GM21515 (cell line): ENCODE results near the gene MKX.

Experiments
- ATAC-seq: cut with Tn5 transposase; IDR thresholded peaks from one replicate; pipeline ENCODE4 v1.9.1; 2021; ENCODE audit not compliant: unreplicated experiment

Gene MKX

DNA sequence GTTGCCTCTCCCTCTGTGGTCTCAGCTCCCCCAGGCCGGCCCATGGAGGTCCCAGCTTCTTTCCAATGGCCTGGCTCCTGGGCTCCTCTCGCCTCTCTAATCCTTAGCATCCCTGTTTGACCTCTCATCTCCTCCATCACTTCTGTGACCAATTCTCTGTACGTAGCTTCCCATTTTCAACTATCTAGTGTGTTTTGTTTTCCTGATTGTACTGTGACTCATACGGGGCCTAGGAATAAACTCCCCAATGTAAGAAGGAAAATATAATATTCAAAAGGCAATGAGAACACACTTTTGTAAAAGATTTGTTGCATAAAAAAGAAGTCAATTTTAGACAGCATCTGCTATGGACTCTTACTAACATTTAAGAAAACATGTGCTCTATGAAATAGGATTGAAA, 90.3 kb downstream of the MKX start:
- ATAC-seq: no peak

- ATAC-seq: no peak
Observed at GRCh38 chr10:27654284-27654683, 91.3 kb downstream of the MKX start.

- no peak for ATAC-seq
Observed at GRCh38 chr10:27646604-27647175, 98.9 kb downstream of the MKX start.

GRCh38 chr10:27646194-27646593, 99.4 kb downstream of the MKX start:
- ATAC-seq: no peak

DNA sequence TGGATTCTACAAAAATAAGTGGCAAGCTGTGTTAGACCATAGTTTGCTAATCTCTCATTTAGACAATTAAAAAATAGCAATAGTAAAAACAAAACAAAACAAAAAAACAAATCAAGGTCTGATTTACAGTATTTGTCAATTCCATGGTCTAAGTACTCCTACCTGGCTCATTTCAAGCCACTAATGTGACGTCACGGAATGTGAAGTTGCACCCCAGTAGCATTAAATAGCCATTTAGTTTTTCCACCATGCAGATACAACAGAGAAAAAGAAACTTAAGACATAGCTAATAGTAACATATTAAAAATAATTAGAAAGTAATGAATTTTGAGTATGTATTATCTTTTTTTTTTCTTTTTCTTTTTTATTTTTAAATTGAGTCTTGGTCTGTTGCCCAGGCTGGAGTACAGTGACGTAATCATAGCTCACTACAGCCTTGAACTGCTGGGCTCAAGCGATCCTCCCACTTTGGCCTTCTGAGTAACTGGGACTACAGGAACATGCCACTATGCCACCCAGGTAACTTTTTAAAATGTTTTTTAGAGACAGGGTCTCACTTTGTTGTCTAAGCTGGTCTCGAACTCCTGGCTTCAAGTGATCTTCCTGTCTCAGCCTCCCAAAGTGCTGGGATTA, 101.2 kb downstream of the MKX start:
- ATAC-seq: no peak

- no peak for ATAC-seq
Observed at GRCh38 chr10:27643301-27643700, 102.3 kb downstream of the MKX start.

- no peak for ATAC-seq
Observed at GRCh38 chr10:27642023-27642589, 103.5 kb downstream of the MKX start.

- ATAC-seq: no peak
Observed at GRCh38 chr10:27638071-27638750, 107.4 kb downstream of the MKX start.

DNA sequence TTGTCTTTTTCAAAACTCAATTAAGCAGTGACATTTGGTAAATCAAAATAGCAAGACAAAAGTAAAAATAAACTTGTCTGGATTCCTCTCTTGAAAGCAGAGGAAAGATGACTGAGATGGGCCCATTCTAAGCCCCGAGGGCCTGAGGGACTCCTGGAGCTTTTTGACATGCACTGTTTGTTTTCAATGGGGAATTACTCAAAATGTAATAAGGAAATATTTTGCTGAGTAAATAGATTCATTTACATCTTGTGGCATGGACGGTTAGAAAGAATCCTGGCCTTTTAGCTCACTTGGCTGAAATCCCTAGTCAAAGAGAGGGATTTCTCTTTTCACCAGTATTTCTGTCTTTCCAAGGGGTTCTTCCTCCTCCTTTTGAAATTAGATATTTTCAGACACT, 108.0 kb downstream of the MKX start:
- ATAC-seq: no peak

DNA sequence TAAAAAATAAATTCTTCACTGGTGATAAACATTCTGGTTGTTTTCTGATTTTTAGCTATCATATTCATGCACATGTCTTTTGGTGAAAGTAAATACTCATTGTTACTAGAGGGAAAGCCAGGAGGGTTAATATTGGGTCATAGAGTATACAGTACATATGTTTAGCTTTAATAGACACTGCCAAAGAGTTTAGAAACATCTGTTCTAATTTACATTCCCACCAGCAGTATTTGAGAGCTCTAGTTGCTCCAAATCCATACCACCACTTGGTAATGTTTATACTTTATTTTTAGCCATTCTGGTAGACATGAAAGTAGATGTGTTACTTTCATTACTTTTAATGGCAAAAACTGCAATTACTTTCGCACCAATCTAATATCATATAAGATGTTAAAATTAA, 108.8 kb downstream of the MKX start:
- ATAC-seq: no peak

GRCh38 chr10:27635699-27636270, 109.8 kb downstream of the MKX start:
- no peak for ATAC-seq

- ATAC-seq: no peak
Observed at GRCh38 chr10:27635290-27635689, 110.3 kb downstream of the MKX start.

DNA sequence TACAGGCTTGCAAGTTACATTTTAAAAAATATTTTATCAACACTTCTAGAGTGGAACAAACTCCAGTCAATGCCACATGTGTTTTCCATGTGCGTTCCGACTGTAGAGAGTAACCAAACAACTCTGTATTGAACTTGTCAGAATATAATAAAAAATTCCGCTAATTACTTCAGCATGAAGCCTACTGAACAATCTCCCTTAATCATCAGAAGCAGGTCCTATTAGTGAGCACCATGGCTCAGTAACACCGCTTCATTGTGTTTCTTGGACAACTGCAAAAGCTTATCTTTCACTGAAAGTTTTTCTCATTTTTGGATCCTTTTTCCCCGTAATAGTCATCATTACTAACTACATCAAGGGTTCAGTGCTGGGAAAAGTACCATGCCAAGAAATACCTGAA, 117.0 kb downstream of the MKX start:
- ATAC-seq: no peak

DNA sequence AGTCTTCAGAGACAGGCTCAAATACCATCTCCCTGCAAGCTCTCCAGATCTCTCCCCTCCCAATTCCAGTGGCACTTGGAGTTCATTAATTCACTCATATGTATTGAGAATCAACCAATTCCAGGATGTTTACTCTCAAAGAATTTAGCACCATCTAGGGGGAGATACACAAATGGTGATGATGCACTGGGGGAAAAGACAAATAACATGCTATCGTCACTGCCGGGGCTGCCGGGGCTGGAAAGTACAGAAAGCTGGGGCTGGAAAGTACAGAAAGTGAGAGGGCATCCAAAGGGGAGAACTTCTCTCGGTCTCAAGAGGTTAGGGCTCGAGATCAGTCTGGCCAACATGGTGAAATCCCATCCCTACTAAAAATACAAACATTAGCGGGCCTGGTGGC, 118.7 kb downstream of the MKX start:
- no peak for ATAC-seq

DNA sequence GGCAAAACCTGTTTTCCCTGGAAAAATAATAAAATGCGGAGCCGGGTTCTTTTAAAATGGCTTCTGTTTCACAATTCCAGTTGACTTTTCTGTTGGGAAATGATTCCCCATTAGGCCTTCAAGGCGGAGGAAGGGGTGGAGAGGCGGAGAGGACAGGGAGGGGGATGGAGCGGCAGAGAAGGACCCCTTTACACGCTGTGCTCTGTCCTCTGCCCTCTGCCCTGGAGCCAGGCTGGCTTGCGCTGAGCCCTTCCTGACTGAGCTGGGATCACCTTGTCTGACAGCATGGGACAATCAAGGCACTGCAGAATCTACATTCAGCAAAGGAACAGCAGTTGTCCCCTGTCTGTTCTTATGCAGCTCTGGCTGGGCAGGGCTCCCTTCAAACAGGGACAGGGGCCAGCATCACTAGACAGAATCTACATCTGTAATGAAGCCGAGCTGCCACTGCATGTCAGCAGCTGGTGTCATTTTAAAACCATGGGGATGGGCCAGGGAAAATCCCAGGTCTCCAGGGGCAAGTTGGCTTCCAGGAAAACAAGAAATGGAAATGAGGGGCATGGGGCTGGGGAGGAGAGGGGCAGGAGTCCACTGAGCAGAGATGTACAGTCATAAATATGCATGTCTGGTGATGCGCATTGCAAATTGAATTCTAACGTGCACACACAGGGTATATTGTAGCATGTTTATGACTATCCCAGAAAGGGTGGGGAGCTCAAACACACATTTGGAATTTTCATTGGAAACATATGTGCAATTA, 120.0 kb downstream of the MKX start:
- ATAC-seq: no peak

GRCh38 chr10:27624941-27625340, 120.7 kb downstream of the MKX start:
- no peak for ATAC-seq
